GM21528 (cell line): ENCODE results near the gene FUBP3.

ENCODE experiments used
- ATAC-seq: cut with Tn5 transposase; IDR thresholded peaks from one replicate; pipeline ENCODE4 v1.9.1; 2021; ENCODE audit warnings: mild to moderate bottlenecking, moderate library complexity; ENCODE audit not compliant: unreplicated experiment, low FRiP score

Gene FUBP3

DNA sequence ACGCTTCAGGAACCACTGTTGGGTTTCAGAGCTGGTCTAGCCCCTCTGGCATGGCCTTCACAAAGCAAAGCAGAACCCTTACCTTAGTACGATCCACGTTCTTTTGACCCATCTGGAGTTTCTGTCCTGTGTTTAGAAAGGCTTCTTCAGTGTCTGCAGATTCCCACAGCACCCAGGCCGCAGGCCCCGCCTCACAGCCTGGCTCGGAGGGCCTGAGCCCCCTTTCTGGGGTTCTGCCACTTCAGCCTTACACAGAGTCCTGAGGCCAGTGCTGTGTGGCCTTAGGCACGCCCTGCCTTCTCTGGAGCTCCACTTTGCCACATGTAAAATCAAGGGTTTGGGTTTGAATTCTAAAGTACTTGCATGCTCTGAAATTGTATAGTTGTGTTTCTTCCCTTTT lies 53.5 kb downstream of the FUBP3 start:
- ATAC-seq, result no peak

GRCh38 chr9:130633336-130634190 lies 54.2 kb downstream of the FUBP3 start:
- ATAC-seq, result no peak

DNA sequence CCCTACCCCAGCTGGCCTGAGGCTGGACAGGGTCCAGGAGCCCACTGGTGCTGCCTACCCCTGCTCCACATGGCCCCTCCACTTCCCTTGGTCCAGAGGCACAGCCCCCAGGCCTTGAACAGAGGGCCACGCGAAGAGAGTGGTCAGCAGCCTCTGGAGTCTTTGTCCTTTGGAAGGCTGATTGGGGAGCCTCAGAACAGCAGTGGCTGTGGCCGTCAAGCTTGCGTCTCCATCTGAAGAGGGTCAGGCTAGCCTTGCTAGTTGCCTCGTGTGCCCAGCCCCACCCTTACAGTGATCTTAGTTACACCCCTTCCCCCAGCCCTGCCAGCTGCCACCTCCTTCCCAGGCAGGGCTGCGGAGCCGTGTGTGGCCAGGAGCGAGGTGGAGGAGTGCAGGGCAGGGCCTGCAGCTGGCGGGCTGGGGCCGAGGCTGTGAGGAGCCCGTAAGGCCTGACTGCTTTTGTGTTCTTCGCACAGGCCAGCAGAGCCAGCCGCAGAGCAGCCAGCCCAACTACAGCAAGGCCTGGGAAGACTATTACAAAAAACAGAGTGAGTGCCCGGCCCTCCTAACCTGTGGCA lies 54.9 kb downstream of the FUBP3 start:
- ATAC-seq, result no peak

DNA sequence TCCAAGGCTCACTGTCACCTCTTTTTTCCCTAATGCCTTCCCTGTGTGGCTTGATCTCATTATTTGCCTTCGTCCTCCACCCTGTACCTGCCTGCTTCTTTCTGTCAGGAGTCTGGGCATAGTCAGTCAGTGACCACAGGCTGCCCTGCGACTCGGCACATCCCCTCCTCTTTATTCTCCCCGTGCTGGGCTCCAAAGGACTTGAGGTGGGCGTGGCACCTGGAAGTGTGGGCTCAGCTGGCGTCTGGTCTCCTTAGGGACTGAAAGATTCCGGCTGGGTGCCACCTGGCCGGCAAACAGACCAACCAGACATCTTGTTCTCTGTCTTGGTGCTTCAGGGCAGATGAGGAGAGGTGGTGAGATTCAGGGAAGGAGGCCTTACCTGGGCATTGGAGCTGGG lies 55.4 kb downstream of the FUBP3 start:
- no peak for ATAC-seq

GRCh38 chr9:130635306-130635705 lies 55.9 kb downstream of the FUBP3 start:
- ATAC-seq, result no peak

DNA sequence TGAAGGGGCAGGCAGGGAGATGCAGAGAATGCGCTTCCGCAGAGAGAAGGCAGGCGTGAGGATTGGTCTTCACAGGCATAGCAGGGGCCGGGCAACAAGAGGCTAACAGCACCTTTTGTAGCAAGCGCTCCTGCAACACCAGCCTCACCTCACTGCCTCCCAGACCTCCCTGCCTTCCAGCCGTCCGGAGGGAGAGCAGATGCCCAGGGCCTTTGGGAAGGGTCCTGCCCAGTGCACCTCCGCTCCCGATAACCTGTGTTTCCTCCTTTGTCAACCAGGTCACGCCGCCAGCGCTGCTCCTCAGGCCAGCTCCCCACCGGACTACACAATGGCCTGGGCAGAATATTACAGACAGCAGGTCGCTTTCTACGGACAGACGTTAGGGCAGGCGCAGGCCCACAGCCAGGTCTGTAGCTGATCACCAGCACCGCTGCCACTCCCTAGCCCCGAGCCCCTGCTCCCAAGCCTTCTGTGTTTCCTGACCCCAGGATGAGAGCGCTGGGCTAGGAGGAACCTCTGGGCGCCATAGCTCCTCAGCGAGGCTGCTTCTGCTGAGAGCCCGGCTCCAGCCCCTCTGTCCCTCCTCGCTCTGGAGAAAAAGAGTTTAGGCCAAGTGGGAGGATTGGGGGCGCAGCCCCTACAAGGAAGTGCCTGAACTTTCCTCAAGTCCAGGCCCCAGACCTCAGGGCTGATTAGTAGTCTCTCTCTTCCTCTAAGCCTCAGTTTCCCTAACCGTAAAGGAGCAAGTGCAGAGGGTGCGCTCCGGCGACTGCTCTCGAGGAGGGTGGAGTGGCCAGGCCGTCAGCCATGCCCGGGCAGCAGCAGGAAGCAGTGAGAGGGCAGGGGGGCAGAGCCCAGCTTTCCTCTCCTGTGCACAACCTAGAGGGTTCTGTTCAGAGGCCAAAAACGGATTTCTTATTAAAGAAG lies 56.6 kb downstream of the FUBP3 start:
- no peak for ATAC-seq

GRCh38 chr9:130636648-130637020 lies 57.3 kb downstream of the FUBP3 start:
- no peak for ATAC-seq

DNA sequence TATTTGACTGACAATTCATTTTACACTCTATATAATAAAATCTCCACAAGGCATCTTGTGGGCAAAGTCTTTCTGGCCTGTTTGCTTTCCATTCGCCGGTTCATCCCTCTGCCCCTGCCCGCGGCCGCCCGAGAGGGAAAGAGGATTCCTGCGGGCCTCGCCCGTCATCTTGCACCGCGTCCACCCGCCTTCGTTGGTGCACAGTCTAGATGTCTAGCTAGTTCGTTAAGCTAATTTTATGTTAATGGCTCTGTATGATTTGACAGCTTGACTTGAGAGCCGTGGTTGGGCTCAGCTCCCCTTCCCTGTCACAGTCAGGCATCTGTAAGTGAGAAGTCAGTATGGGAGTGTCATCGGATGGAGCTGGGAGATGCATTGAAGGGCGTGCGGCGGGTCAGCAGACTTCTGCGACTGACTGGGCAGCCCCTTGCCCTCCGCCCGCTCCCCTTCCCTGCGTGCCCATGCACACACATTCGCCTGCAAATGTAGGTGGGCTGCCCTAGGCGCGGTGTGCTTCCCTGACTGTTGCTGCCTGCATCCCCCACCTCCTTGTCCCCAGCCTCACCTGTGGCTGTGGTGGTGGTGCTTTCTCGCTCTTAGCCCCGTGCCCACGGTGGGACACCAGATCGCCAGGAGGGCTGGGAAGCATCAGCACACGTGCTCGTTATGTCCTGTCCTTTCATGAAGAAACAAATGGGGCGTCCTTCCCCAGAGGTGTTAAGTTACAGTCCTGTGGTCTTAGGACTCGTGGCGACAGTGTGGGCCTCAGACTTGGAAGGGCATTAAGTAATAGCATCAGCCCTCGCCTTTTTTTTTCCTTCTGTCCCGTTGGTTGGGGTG lies 59.1 kb downstream of the FUBP3 start:
- no peak for ATAC-seq

- ATAC-seq, result no peak
Measured at GRCh38 chr9:130639124-130639765, 59.9 kb downstream of the FUBP3 start.

DNA sequence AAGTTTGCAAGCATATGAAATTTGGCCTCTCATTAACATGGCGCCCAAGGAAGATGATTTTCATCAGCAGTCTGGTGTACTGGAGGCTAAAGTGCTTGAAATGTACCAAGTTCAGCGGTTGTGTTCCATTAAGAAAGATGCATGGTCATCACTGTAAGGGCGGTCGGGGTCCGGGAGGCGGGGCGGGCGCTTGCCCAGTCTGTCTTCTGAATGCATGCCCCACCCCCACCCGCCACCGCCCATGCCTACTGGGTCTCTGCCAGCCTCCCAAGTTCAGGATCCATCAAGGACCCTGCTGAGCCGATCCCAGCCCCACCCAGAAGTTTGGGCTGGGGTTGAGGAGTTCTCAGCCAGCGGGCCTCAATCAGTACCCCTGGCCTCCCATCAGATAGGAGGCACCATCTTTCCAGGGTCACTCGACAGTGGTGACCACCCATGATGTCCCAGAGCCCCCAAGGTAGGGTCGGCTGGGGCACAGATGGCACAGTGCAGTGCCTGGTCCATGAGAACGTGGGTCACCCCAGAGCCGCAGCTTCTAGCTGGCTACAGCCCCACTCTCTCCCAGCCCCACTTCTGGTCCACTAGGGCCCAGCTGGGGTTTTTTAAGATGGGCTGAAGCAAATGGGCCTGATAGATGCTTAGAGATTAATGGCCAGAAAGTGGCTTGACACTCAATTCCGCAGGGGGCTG lies 60.6 kb downstream of the FUBP3 start:
- no peak for ATAC-seq

DNA sequence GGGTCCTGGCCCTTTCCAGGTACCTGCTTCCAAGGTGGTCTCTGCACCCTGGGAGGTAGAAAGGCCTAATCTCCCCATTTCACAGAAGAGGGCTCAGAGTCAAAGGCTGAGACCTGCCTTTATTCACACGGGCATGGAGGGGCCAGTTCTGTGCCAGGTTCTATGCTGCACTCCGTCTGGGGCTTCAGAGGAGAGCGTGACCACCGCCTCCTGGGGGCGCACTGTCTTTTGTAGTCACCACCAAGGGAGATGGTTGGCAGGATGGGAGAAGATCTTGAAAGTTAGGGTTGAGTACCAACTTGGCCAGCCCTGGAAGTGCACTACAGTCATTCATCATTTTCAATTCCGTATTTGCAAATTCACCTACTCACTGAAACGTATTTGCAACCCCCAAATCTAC lies 61.3 kb downstream of the FUBP3 start:
- no peak for ATAC-seq

- ATAC-seq, result no peak
Measured at GRCh38 chr9:130642926-130643325, 63.5 kb downstream of the FUBP3 start.

GRCh38 chr9:130651221-130651620 lies 71.8 kb downstream of the FUBP3 start:
- ATAC-seq, result no peak

DNA sequence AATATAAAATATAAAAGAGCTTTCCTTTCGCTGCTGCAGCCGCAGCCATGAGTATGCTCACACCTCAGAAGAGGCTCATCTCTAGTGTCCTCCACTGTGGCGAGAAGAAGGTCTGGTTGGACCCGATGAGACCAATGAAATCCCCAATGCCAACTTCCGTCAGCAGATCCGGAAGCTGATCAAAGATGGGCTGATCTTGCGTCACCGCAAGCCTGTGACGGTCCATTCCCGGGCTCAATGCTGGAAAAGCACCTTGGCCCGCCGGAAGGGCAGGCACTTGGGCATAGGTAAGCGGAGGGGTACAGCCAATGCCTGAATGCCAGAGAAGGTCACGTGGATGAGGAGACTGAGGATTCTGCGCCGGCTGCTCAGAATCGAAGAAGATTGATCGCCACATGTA lies 72.4 kb downstream of the FUBP3 start:
- no peak for ATAC-seq

- ATAC-seq, result no peak
Measured at GRCh38 chr9:130654879-130655278, 75.5 kb downstream of the FUBP3 start.

DNA sequence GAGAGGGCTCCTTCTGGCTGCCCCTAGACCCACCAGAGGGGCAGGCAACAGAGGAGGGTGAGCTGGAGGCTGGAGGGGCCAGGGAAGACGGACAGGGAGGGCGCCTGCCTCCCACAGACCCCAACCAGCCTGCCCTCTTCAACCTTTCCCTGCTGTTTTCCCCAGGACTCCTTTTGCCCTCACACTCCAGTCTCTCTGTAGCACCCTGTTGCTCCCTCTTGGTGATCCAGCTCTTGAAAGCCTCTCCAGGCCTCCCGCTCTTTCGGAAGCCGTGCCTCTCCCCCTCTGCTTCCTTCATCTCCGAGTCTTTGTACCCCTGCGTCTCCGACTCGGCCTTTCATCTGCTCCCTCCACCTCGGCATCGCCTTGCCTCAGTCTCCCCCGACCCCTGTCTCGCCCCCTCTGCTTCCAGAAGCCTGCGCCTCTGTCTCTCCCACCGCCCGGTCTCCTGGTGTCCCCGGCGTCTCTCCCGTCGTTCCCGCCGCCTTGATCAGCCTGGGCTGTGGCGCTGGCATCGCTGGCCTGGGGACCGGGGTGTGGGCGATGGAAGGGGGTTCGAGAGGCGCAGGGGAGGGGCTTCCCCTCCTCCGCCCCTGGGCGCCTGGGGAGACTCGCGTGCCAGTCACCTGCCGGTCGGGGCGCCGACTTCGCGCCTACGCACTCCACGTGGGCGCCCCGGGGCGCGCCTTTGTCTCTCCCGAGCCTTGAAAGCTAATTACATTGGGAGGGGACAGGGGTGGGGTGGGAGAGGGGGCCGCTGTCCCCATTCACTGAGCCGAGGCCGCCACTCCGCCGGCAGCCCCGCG lies 79.7 kb downstream of the FUBP3 start:
- no peak for ATAC-seq

GRCh38 chr9:130659699-130660248 lies 80.4 kb downstream of the FUBP3 start:
- no peak for ATAC-seq

GRCh38 chr9:130660326-130660682 lies 80.9 kb downstream of the FUBP3 start:
- ATAC-seq, result no peak
